Neural crest cell (in vitro differentiated cells): ENCODE results near the gene HTR4. TPM values are rescaled to one million over a fixed set of nuclear protein-coding genes. Genes with fewer than 3 reads are reported as not detected.

ENCODE experiments used
- DNase-seq: peaks from one replicate; pipeline ENCODE4 v3.0.0; 2021; ENCODE audit warnings: low read depth, mixed read lengths, low spot score
- H3K27ac Mint-ChIP-seq: one replicate; pipeline ENCODE4 v1.8.0; 2021; ENCODE audit warnings: mild to moderate bottlenecking, mixed read lengths; ENCODE audit not compliant: unreplicated experiment
- H3K27me3 Mint-ChIP-seq: 2 replicates; pipeline ENCODE4 v1.8.0; 2021; ENCODE audit warnings: low read depth, mild to moderate bottlenecking, mixed read lengths
- H3K36me3 Mint-ChIP-seq: 2 replicates; pipeline ENCODE4 v1.8.0; 2021; ENCODE audit warnings: low read depth, mild to moderate bottlenecking, mixed read lengths
- H3K4me1 Mint-ChIP-seq: 2 replicates; pipeline ENCODE4 v1.8.0; 2021; ENCODE audit warnings: mixed read lengths
- H3K4me3 Mint-ChIP-seq: one replicate; pipeline ENCODE4 v1.8.0; 2021; ENCODE audit warnings: mild to moderate bottlenecking, mixed read lengths
- H3K9me3 Mint-ChIP-seq: 2 replicates; pipeline ENCODE4 v1.8.0; 2021; ENCODE audit warnings: mixed read lengths
- total RNA-seq: library from RNA; stranded (reverse); gene quantifications from 2 replicates; pipeline ENCODE4 v1.2.1, GENCODE V29; 2021
- TF ChIP-seq, protein P1 (sequence below): fragments of 200-600 bp; sonication (generic); conservative IDR thresholded peaks from 2 replicates; pipeline ENCODE4 v1.5.0; 2021; ENCODE audit warnings: antibody characterized with exemption, mild to moderate bottlenecking

Gene HTR4
- total RNA-seq, 1 donor from 2014 or later, result not detected

GRCh38 chr5:148554621-148555020 lies 99.7 kb downstream of the HTR4 start:
- Mint-ChIP-seq H3K4me1 (no peaks in the 10 kb centered on the region), H3K9me3 (no peaks in the 10 kb centered on the region), H3K27ac (no peak overlapping the region), H3K4me3 (no peak overlapping the region), H3K27me3 (peaks cover 8% of the 10 kb centered on the region), H3K36me3 (no peaks in the 10 kb centered on the region)
- TF ChIP-seq, protein P1, sequence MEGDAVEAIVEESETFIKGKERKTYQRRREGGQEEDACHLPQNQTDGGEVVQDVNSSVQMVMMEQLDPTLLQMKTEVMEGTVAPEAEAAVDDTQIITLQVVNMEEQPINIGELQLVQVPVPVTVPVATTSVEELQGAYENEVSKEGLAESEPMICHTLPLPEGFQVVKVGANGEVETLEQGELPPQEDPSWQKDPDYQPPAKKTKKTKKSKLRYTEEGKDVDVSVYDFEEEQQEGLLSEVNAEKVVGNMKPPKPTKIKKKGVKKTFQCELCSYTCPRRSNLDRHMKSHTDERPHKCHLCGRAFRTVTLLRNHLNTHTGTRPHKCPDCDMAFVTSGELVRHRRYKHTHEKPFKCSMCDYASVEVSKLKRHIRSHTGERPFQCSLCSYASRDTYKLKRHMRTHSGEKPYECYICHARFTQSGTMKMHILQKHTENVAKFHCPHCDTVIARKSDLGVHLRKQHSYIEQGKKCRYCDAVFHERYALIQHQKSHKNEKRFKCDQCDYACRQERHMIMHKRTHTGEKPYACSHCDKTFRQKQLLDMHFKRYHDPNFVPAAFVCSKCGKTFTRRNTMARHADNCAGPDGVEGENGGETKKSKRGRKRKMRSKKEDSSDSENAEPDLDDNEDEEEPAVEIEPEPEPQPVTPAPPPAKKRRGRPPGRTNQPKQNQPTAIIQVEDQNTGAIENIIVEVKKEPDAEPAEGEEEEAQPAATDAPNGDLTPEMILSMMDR, result no peak
- no peak for DNase-seq

- H3K27ac Mint-ChIP-seq, result peak overlapping the region; percentile 52
- TF ChIP-seq, protein P1, result no peak
- H3K36me3 Mint-ChIP-seq, result no peaks in the 10 kb centered on the region
Measured at GRCh38 chr5:148543727-148544126, 110.6 kb downstream of the HTR4 start.

DNA sequence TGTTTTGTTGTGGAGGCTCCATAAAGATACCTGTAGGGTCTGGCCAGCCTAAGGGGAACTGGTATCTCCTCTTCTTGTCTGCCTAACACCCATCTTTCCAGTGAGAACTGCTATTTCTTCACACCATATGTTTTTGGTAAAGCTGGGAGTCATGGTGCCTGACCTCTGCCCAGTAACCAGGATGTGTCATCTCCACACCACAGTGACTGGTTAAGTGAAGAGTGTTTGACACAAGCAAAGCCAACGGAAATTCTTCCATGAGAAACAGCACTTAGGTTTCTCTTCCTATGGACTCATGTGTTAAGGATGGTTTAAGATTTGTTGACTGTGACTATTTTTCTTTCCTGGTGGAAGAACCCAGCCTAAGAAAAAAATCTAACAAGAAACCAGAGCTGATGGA lies 111.5 kb downstream of the HTR4 start:
- Mint-ChIP-seq H3K9me3 (no peaks in the 10 kb centered on the region), H3K27me3 (peaks cover 30% of the 10 kb centered on the region), H3K27ac (no peak overlapping the region), H3K4me1 (no peaks in the 10 kb centered on the region), H3K36me3 (no peaks in the 10 kb centered on the region), H3K4me3 (no peak overlapping the region)
- DNase-seq, result no peak
- TF ChIP-seq, protein P1, result no peak

More at GRCh38 chr5:148543727-148544126, 110.6 kb downstream of the HTR4 start:
- Mint-ChIP-seq H3K4me1 (no peaks in the 10 kb centered on the region), H3K27me3 (peaks cover 26% of the 10 kb centered on the region), H3K9me3 (no peaks in the 10 kb centered on the region), H3K4me3 (no peak overlapping the region)
- no peak for DNase-seq

DNA sequence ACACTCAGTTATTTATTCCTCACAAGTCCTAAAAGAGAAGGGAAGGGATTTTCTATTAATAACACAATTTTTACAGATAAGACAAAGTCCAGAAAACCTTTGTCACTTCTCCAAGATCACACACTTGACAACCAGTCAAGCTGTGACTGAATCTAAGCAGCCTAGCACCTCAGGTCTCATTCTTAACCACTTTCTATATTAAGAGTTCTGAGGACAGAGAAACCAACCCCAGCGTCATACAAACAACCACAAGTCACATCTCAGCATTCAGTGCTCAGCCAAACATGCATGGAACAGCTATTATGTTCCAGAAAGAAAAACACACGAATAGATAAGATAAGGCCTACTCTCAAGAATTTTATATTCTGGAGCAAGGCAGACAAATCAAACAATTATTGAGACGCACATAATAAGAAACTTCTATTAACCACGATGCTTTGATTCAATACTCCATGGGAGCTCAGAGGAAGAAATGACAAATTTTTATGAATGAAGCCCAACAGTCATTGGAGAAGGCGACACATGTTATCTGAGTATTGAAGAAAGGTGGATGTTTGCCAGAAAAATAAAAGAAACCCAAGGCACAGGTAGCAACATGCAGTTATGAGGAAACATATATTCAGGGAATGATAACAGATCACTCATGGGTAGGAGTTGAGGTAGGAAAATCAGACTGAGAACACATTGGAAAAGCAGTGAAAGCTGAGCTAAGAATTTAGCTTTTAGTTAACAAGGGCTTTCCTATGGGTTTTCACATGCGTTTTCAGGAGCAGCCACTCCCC lies 113.1 kb downstream of the HTR4 start:
- no peak for DNase-seq
- Mint-ChIP-seq H3K36me3 (no peaks in the 10 kb centered on the region), H3K4me1 (no peaks in the 10 kb centered on the region), H3K4me3 (no peak overlapping the region), H3K9me3 (no peaks in the 10 kb centered on the region), H3K27me3 (peaks cover 44% of the 10 kb centered on the region), H3K27ac (no peak overlapping the region)
- TF ChIP-seq, protein P1, result no peak

- Mint-ChIP-seq H3K4me1 (no peaks in the 10 kb centered on the region), H3K27me3 (peaks cover 50% of the 10 kb centered on the region), H3K4me3 (no peak overlapping the region), H3K27ac (no peak overlapping the region), H3K36me3 (no peaks in the 10 kb centered on the region), H3K9me3 (no peaks in the 10 kb centered on the region)
- TF ChIP-seq, protein P1, result no peak
- DNase-seq, result no peak
Measured at GRCh38 chr5:148540647-148541046, 113.7 kb downstream of the HTR4 start.
